Measurements from ENCODE around the gene KCNN3. TPM values are rescaled to one million over a fixed set of nuclear protein-coding genes. Genes with fewer than 3 reads are reported as not detected.

The KCNN3 gene
- total and polyA plus RNA-seq, 2 of the 8 experiments (the other 6 are each of a cell fraction or from before 2014, with no cell fraction given): 2.8 to 3.7 TPM

GRCh38 chr1:154756793-154757548 is 113.1 kb downstream of the KCNN3 start:
- Histone ChIP-seq H4K91ac (replicated peaks; ENCODE audit: insufficient read length, low read length) (no peak overlapping the region), H3K36me3 (ENCODE audit: control insufficient read depth in 2 of 4, insufficient read depth in 4 of 4, low read length in 3 of 4) (no peaks in the 10 kb centered on the region), H3K23ac (ENCODE audit: insufficient read length) (no peak overlapping the region), H3K4ac (replicated peaks; ENCODE audit: insufficient read length, low read depth, low read length) (no peak overlapping the region), H3K27ac (ENCODE audit: low read depth, low read length) (no peak overlapping the region), H3K4me1 (replicated peaks in 1 of 4; ENCODE audit: control insufficient read depth in 3 of 4, insufficient read depth in 4 of 4, low read length in 3 of 4) (peaks cover 0 to 2% (median under 1%) of the 10 kb centered on the region in 4 experiments; a peak in 1 of 7 replicates), H3K9me3 (ENCODE audit: insufficient read depth in 2 of 2, low read depth in 1 of 2, low read length in 1 of 2) (no peaks in the 10 kb centered on the region), H2BK5ac (ENCODE audit: low read depth, low read length) (no peak overlapping the region), H3K27me3 (replicated peaks in 1 of 4; ENCODE audit: control insufficient read depth in 3 of 4, extremely low read depth in 1 of 4, insufficient read depth in 3 of 4, low read length in 3 of 4) (peaks cover 0 to 8% (median 1%) of the 10 kb centered on the region in 4 experiments; a peak in 4 of 7 replicates), H4K8ac (ENCODE audit: extremely low read depth, insufficient read depth, low read length) (no peak overlapping the region), H2BK15ac (ENCODE audit: low read length) (no peak overlapping the region), H3K79me1 (ENCODE audit: low read depth, low read length) (no peaks in the 10 kb centered on the region), H2BK20ac (ENCODE audit: low read length) (no peak overlapping the region), H3K23me2 (ENCODE audit: low read depth, low read length) (peaks cover 2% of the 10 kb centered on the region; the same call in 1 of the 2 replicates), H2AFZ (ENCODE audit: low read length) (no peak overlapping the region), H3K9ac (replicated peaks in 1 of 4; ENCODE audit: extremely low read depth in 1 of 4, low read depth in 3 of 4, low read length in 3 of 4) (no peak overlapping the region), H3K14ac (ENCODE audit: insufficient read length) (no peak overlapping the region), H4K5ac (ENCODE audit: insufficient read length, low read depth, low read length) (no peak overlapping the region), H3K56ac (replicated peaks; ENCODE audit: insufficient read length, low read depth, low read length) (no peak overlapping the region), H3K4me2 (ENCODE audit: insufficient read depth in 1 of 2, low read depth in 2 of 2, low read length in 2 of 2) (no peak overlapping the region), H3K4me3 (ENCODE audit: extremely low read depth in 1 of 4, insufficient read depth in 2 of 4, low read depth in 3 of 4, low read length in 4 of 4) (no peak overlapping the region), H2AK5ac (ENCODE audit: low read depth, low read length) (no peak overlapping the region; the same call in 1 of the 2 replicates), H3K79me2 (ENCODE audit: control insufficient read depth in 1 of 2, insufficient read depth in 2 of 2, low read length in 2 of 2) (no peaks in the 10 kb centered on the region), H2BK120ac (replicated peaks; ENCODE audit: low read depth, low read length) (no peak overlapping the region), H2BK12ac (ENCODE audit: low read depth, low read length) (no peak overlapping the region), H4K20me1 (replicated peaks in 1 of 2; ENCODE audit: control insufficient read depth in 1 of 2, insufficient read depth in 2 of 2, low read length in 2 of 2) (no peaks in the 10 kb centered on the region), H3K18ac (ENCODE audit: extremely low read depth, low read length) (no peak overlapping the region)
- ChIA-PET CTCF (ENCODE audit: partially characterized antibody) (interaction anchor here (0.6 to 1.0 kb wide), 5 partner anchors 15 to 320 kb away, joined by 3 read pairs; no protein-coding TSS in a partner anchor), POLR2A (ENCODE audit: partially characterized antibody) (interaction anchor here (1.0 kb wide), 1 partner anchor 87 kb away, joined by 3 read pairs; no protein-coding TSS in a partner anchor)
- 81% methylated on average over 5 of the region's 5 CpGs; no CpG with 5 or more reads in 1 of the 2 experiments for WGBS, 2 experiments (ENCODE audit: extremely low coverage in 1 of 2, insufficient coverage in 1 of 2, insufficient read length in 1 of 2, insufficient replicate concordance in 2 of 2, low coverage in 1 of 2, low lambda C conversion rate in 2 of 2, missing lambda C conversion rate in 1 of 2)
- DNase-seq (ENCODE audit: low read depth in 1 of 2, low spot score in 2 of 2) (no peak), FAIRE-seq (no peak)
- TF ChIP-seq BCL11A (IDR thresholded peaks at IDR 0.05; ENCODE audit: low read depth in 2 of 2, low read length in 2 of 2): no peak
- no peak for TF ChIP-seq HDAC6 (IDR thresholded peaks at IDR 0.05; ENCODE audit: low read depth, low read length)
- no peak for TF ChIP-seq KDM1A (IDR thresholded peaks at IDR 0.05; ENCODE audit: borderline replicate concordance, low read length)
- TF ChIP-seq POLR2AphosphoS5 (IDR thresholded peaks at IDR 0.05; ENCODE audit: low read depth, low read length): no peak
- no peak for TF ChIP-seq RNF2 (IDR thresholded peaks at IDR 0.05; ENCODE audit: borderline replicate concordance, low read depth, low read length, missing control alignments, poor library complexity, severe bottlenecking)
- no peak for TF ChIP-seq CHD2 (IDR thresholded peaks at IDR 0.05; ENCODE audit: low read length)
- TF ChIP-seq NRF1 (IDR thresholded peaks at IDR 0.05; ENCODE audit: low read depth, low read length): no peak
- TF ChIP-seq, protein P1, sequence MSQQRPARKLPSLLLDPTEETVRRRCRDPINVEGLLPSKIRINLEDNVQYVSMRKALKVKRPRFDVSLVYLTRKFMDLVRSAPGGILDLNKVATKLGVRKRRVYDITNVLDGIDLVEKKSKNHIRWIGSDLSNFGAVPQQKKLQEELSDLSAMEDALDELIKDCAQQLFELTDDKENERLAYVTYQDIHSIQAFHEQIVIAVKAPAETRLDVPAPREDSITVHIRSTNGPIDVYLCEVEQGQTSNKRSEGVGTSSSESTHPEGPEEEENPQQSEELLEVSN (IDR thresholded peaks at IDR 0.05): no peak
- no peak for TF ChIP-seq SRF (IDR thresholded peaks at IDR 0.05; ENCODE audit: low read depth, low read length)
- TF ChIP-seq CBX8 (IDR thresholded peaks at IDR 0.05; ENCODE audit: borderline replicate concordance, low read depth, low read length): no peak
- no peak for TF ChIP-seq RXRA (IDR thresholded peaks at IDR 0.05; ENCODE audit: insufficient read depth, low read depth, low read length)
- TF ChIP-seq CHD1 (IDR thresholded peaks at IDR 0.05; ENCODE audit: low read depth, low read length): no peak
